DOHH2 (cell line): Measurements from ENCODE around the gene PDE3B.

Source experiments
- EZH2phosphoT487 ChIP-seq: fragments of 200-600 bp; sonication (generic); IDR thresholded peaks from 2 replicates; pipeline ENCODE4 v1.6.1; 2017; ENCODE audit warnings: borderline replicate concordance, mild to moderate bottlenecking, antibody characterized with exemption, low read length, moderate library complexity, mixed read lengths
- TF ChIP-seq, protein P1 (sequence below): fragments of 200-600 bp; sonication (generic); IDR thresholded peaks from one replicate; pipeline ENCODE4 v1.5.1; 2014; ENCODE audit warnings: antibody characterized with exemption, mild to moderate bottlenecking, low read depth, low read length; ENCODE audit not compliant: poor library complexity, severe bottlenecking

DNA sequence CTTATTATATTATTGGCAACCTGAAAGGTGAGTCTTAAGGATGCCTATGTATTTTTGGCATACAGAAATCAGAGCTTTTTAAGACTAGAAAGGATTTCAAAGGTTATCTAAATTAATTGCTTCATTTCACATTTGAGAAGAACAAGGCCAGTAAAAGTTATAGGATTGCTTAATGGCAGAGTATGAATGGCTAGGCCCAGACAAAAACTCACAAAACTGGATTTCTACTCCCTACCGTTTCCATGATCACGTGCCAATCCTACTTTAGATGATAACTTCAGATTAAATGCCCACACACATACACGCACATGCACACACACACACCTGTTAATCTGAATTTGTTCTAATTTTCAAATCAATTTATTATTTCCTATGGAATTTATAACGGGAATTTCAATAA lies 1.8 kb upstream of the PDE3B start:
- TF ChIP-seq, protein P1, sequence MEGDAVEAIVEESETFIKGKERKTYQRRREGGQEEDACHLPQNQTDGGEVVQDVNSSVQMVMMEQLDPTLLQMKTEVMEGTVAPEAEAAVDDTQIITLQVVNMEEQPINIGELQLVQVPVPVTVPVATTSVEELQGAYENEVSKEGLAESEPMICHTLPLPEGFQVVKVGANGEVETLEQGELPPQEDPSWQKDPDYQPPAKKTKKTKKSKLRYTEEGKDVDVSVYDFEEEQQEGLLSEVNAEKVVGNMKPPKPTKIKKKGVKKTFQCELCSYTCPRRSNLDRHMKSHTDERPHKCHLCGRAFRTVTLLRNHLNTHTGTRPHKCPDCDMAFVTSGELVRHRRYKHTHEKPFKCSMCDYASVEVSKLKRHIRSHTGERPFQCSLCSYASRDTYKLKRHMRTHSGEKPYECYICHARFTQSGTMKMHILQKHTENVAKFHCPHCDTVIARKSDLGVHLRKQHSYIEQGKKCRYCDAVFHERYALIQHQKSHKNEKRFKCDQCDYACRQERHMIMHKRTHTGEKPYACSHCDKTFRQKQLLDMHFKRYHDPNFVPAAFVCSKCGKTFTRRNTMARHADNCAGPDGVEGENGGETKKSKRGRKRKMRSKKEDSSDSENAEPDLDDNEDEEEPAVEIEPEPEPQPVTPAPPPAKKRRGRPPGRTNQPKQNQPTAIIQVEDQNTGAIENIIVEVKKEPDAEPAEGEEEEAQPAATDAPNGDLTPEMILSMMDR, result no peak
- TF ChIP-seq EZH2phosphoT487, result no peak
